HG02623 (cell line): ENCODE measurements around the gene SPACA6.
A peak's percentile ranks its signal among the peaks of the same experiment; 100 is the strongest.

Source experiments
- ATAC-seq: cut with Tn5 transposase; IDR thresholded peaks from one replicate; pipeline ENCODE4 v1.9.1; 2021; ENCODE audit warnings: moderate library complexity; ENCODE audit not compliant: unreplicated experiment

The SPACA6 gene

DNA sequence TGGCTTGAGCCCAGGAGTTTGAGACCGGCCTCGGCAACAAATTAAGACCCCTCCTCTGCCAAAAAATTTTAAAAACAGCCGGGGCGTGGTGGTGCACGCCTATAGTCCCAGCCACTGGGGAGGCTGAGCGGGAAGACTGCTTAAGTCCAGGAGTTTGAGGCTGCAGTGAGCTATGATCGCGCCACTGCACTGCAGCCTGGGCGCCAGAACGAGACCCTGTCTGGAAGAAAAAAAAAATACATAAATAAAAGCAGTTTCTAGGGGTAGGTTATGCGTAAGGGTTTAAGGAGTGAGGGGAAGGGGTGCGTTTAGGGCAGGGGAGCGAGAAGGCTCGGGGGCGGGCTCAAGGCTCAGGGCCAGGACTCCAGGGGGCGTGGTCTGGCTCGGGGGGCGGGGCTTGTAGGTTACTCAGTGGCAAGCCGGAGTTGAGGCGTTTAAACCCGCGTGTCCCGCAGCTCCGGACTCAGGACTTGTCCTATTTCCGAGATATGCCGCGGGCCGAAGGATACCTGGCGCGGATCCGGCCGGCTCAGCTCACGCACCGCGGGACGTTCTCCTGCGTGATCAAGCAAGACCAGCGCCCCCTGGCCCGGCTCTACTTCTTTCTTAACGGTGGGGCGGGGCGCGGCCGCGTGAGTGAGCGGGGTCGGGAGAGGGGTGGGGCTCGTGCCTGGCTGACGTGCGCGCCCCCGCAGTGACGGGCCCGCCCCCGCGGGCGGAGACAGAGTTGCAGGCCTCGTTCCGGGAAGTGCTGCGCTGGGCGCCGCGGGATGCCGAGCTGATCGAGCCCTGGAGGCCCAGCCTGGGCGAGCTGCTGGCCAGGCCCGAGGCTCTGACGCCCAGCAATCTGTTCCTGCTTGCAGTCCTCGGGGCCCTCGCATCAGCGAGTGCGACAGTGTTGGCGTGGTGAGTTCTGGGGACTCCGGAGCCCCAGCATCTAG lies 10.7 kb downstream of the SPACA6 start:
- ATAC-seq = peak; percentile 94

DNA sequence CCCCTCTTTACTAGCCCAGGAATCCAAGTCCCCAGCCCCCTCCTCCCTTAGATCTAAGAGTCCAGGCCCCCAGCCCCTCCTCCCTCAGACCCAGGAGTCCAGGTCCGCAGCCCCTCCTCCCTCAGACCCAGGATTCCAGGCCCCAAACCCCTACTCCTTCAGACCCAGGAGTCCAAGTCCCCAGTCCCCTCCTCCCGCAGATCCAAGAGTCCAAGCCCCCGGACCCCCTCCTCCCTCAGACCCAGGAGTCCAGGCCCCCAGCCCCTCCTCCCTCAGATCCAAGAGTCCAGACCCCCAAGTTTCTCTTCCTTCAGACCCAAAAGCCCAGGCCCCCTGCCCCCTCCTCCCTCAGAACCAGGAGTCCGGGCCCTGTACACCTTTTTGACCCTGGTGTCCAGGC lies 11.5 kb downstream of the SPACA6 start:
- no peak for ATAC-seq

DNA sequence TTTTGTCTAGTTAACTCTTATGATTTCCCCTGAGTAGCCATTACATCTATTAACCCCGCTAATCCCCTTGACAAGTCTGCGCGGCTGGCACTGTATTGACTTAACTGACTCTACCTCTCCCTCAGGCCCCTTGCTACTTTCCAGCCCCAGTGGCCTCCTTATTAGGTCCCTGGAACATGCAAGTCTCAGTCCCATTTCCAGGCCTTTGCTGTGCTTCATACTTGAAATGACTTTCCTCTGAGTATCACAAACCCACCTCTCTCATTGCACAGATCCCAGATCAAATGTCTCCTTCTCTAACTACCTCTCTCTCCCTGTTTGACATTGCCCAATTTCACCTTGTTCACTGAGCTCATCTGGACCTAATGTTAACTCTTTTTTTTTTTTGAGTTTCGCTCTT lies 13.2 kb downstream of the SPACA6 start:
- no peak for ATAC-seq

DNA sequence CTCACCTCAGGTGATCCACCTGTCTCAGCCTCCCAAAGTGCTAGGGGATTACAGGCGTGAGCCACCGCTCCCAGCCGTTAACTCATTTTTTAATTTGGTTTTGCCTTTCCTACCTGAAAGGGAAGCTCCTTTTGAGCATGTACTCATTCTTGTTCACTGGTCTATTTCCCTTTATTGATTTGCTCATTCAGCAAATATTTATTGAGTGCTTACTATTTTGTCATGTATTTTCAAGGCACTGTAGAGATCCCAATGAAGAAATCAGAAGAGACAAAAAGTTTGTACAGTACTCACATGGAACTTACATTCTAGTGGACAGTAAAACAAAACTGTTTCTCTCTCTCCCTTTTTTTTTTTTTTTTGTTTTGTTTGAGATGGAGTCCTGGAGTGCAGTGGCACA lies 13.8 kb downstream of the SPACA6 start:
- ATAC-seq = no peak

DNA sequence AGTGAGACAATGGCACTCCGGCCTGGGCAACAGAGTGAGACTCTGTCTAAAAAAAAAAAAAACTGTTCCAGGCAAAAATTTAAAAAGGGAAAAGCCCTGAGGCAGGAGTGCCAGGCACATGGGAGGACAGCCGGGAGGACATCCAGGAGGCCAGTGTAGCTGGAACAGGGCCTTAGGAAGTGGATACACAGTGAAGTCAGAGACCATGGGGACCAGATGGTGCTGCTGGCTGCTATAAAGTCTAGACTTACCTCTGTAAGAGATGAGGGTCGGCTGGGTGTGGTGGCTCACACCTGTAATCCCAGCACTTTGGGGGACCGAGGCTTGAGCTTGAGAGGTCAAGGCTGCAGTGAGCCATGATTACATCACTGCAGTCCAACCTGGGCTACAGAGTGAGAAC lies 15.7 kb downstream of the SPACA6 start:
- no peak for ATAC-seq

DNA sequence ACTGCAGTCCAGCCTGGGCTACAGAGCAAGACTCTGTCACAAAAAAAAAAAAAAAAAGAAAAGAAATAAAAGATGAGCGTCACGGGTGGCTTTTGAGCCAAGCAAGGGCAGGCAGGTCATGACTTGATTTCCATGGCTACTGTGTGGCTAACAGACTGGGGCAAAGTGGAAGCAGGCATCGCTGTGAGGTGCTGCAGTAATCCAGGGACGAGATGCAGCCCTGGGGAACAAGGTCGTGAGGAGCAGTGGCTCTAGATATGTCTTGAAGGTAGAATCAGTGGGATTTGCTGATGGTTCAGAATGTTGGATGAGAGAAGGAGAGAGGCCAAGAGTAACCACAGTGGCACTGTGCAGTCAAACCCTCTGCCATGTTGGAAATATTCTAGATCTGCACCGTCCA lies 16.4 kb downstream of the SPACA6 start:
- no peak for ATAC-seq

DNA sequence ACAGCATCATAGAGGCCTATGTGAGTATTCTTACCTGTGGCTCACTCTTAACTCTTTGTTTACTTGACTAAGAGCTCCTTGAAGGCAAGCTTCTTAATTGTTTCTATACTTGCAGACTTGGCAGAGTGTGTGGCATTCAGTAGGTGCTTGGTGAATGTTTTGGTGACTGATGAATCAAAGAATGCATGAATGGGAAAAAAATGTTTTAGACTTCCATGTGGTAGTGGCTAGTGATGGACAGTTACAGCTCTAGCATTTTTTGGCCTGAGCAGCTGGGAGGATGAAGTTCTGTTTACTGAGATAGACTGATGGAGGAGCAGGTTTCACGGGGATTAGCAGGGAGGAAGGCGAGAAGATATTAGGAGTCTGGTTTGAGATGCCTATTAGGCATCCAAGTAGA lies 17.0 kb downstream of the SPACA6 start:
- ATAC-seq = no peak

DNA sequence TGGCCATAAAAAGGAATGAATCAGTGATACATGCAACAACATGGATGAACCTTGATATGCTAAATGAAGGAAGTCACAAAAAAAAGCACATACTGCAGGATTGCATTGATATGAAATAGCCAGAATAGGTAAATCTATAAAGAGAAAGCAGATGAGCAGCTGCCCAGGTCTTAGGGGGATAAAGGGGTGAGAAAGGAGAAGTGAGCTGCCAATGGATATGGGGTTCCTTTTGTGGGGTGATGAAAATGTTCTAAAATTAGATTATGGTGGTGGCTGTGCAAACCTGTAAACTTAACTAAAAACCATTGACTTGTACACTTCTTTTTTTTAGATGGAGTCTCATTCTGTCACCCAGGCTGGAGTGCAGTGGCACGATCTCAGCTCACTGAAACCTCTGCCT lies 18.6 kb downstream of the SPACA6 start:
- ATAC-seq = no peak

DNA sequence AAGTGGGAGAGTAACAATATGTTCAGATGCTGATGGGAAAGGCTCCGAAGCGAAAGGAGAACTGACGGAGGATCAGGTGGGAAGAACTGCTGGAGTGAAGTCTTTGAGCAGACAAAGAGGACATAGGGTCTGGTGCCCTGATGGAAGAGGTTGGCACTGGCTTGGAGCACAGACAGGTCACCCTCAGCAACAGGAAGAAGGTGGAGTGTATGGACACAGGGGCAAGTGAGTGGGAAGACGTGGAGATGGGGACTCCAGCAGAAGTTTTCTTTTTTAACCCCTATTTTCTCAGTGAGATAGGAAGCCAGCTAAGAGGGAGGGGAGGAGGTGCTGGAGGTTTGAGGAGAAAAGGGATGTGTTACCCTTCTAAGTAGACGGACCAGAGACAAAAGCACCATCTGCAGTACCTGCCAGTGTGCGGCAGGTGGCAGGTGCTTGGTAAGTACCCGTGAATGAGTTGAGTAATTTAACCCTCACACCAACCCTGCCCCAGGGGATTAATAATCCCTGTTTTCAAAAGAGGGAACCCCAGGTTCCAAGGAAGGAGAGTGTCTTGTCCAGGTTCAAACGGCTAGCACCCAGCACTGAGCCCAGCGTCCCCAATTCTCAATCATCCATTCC lies 19.4 kb downstream of the SPACA6 start:
- ATAC-seq = no peak

DNA sequence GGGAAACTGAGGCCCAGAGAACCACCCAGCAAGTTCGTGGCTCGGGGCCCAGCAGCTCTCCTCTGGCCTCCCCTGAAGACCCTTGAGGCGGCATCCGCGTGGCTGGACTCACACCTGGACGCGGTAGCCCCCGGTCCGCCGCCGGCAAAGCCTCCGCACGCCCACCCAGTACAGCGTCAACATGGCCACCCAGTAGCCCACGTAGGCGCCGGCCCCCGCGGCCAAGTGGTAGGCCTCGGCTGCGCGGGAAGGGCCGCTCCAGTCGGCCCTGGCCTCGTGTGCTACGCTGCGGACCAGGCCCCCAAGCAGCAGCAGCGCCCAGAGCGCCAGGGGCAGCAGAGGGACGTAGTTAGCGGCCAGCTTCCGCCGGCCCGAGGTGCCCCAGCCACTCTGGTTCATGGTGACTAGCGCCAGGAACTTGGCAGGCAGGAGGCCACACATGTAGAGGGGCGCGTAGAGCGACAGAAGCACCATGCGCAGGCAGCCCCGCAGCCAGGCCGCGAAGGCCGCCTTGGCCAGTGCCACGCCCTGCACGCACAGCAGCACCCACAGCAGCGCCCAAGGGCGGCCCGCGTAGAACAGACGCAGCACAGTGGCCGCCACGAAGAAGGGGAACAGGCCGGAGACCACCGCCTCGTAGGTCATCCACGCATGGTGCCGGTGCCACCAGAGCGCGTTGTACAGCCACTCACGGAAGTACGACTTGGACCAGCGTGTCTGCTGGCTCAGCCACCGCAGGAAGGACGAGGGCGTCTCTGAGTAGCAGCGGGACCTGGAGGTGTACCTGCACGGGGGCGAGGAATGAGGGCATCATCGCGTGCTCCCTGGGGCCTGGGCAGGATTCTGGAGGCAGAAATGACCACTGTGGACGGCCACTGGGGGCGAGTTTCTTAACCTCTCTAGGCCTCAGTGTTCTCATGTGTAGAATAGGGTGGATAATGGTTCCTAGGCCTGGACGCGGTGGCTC lies 20.5 kb downstream of the SPACA6 start:
- no peak for ATAC-seq

DNA sequence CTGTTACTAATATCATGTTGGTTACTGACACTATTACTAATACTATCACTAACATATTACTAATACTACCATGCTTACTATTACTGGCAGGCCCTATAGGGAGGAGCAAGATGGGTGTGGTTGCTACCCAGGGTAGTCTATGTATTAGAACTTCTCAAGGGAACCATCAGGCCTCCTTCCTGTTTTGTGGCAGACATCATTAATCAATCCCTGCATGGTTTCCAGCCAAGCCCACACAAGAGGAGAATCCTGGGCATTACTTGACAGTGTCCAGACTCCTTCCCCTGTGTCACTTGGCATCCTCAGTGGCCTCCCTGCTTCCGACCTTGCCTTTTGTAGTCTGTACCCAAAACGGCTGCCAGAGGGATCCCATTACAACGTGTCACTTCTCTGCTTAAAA lies 21.7 kb downstream of the SPACA6 start:
- no peak for ATAC-seq

DNA sequence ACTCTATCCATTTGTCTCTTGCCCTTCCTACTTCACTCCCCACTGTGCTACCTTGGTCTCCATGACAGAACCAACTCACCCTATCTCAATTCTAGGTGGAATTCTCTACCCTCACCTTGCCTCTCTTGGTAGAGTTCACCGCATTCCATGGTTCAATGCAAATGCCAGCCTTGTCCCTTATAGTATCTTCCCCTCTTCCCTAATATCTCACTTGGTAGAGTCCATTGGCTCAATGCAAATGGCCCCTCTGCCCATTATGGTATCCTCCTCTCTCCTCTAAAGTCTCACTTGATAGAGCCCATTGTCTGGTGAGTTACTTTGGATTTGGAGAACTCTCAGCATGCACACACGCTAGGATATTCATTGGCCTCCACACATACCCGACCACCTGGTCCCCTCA lies 22.7 kb downstream of the SPACA6 start:
- no peak for ATAC-seq

DNA sequence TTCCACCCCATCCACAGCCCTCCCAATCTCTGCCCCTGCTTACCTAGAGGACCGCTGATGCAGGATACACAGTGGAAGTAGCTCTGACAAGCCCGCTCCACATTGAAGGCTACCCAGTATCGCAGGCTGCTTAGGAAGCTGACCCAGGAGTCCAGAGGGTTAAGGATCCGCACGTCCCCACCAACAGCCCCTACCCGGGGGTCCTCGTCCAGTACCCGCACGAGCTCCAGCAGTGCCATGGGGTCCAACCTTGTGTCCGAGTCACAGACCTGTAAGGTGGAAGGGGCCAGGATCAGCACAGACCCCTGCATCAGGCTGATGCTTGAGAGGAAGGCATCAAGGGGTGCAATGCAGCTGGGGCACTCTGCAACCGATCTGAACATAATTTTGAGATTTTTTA lies 23.8 kb downstream of the SPACA6 start:
- ATAC-seq = no peak

DNA sequence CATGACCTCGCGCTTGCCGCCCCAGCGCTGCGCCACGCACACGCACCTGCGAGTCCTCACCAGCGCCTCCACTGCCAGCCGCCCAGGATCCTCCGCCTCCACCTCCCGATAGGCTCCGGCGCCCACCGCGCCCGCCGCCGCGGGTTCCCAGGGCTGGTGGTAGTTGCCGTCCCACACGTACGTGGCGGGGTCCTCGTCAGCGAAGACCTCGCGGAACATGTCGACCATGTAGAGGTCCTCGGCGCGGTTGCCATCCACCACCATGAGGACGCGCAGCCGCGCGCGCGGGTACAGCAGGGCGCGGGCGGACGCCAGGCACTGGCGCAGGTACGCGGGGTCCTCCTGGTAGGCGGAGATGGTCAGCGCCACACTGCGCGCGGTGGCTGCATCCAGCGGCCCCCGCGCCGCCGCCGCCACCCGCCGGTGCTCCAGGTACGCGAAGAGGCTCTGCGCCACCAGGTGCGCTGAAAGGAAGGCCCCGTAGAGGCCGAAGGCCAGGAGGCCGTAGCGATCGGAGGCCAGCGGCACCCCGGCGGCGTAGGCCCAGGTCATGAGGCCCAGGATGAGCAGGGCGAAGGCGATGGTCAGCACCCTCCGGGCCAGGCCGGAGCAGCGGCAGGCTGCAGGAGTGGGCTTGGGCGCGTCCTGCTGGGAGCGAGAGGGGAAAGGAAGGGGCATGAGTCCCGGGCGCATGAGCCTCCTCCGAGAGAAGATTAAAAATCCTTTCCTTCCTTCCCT lies 26.3 kb downstream of the SPACA6 start:
- ATAC-seq = no peak

DNA sequence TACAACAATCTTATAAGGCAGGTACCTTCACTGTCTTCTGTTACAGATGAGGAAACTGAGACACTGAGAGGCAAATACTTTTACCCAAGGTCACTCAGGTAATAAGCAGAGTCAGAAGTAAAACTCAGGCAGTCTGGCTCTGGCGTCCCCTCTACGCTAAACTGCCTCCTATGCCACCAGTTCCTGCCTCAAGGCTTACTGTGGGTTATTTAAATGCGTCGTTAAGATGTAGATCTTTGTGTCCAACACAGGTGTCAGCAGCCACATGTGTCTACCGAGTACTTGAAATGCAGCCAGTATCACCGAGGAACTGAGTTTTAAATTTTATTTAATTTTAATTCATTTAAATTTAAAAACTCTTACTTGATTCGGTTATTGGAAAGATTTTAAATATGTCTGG lies 28.8 kb downstream of the SPACA6 start:
- ATAC-seq = no peak

DNA sequence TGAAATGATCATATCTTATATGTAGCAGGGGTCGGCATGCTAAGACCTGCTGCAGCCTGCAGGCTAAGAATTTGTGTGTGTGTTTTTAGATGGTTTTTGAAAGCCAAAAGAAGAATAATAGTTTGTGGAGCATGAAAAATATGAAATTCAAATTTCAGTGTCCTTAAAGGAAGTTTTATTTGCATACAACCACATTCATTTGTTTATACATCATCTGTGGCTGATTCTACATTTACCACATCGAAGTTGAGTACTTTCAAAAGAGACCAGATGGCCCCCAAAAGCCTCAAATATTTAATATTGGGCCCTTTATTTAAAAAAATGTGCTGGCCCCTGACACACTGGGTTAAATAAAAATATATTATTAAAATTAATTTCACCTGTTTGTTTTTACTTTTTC lies 29.4 kb downstream of the SPACA6 start:
- no peak for ATAC-seq

DNA sequence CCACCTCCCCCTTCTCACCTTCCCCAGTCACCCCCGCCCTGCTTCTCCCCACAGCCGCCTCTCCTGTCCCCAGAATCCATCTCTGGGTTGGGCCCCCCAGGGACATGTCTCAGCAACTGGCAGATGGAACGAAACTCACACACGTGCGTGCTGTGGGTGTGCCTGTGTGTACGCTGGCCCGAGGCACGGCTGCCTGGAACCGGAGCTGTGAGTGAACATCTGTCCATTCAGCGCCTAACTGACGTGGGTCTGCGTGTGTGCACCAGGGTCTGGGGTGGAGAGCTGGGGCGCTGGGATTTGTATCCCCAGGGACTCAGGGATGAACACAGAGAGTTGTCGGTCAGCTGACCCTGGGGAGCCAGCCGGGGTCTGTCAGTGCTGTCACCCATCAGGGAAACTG lies 31.4 kb downstream of the SPACA6 start:
- no peak for ATAC-seq

DNA sequence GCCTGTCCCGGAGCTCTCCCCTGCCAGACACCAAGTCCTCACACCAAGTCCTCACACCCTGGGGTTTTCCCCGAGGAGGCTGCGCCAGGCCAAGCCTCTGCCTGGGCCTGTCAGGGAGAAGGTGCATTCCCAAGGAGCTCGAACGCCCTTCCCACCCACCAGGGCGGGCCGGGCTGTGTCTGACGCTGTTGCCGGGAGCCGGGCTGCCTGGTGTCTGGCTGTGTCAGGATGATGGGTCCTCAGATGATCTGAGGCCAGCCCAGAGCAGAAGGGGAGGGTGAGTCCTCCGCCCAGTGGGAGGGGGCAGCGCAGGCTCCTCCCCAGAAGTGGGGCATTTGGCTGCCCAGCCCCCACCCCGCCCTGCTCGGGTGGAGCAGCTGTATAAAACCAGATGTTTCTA lies 32.9 kb downstream of the SPACA6 start:
- no peak for ATAC-seq

DNA sequence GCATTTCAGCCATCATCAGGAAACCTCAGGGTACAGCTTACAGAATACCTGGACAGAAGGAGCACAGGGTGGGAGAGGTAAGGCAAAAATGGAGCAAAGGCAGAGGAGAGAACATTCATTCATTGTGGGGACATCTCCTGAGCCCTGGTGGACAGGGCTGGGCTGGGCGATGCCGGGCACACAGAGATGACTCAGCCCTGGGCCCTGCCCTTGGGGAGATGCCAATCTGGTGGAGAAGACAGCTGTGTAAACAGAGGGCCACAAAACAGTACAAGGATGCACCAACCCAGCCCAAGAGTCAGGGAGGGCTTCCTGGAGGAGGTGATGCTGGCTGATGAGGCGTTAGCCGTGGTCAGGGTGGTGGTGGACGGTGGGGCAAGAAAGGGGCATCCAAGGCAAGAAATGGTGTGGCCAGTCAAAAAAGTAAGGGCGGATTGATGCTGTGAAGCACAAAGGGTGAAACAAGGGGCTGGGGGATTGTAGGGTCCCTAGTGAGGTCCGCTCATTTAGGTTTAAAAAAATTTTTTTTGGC lies 34.3 kb downstream of the SPACA6 start:
- ATAC-seq = no peak

DNA sequence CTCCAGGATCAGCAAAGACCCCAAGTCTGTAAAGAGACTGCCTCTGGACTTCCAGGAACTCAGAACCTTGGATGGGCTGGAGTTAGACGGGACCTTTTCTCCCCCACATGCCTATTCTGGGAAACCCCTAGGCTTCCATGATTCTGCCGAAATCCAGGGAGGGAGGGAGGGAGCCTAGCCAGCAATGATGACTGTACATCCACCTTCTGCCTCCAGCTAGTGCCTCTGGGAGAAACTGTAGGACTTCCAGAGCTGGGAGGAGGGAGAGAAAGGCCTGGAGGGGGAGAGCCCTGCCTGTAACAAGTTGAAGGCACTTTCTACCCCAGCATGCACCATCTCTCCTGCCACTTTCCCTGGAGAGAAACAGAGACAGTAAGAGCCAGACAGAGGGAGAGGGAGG lies 36.7 kb downstream of the SPACA6 start:
- no peak for ATAC-seq
